Panc1 (cell line): ENCODE measurements around the gene MTR. TPM values are rescaled to one million over a fixed set of nuclear protein-coding genes. Genes with fewer than 3 reads are reported as not detected.

ENCODE experiments used
- ATAC-seq: fragments of 200-7000 bp; cut with Tn5 transposase; 2 replicates; pipeline ENCODE4 v1.9.1; 2020; ENCODE audit warnings: mild to moderate bottlenecking, moderate library complexity
- BruUV-seq: library from RNA; stranded (reverse); fragments of 400-500 nt; replicated peaks from 2 replicates; lab custom pipeline; 2021; lab: Mats Ljungman, UMichigan
- CTCF ChIA-PET: fragments of 300-600 bp; sonication (Branson Sonifier 250); formaldehyde crosslinking; loops from one replicate; lab custom pipeline; 2022; ENCODE audit warnings: antibody characterized with exemption; lab: Charles Lee
- POLR2A ChIA-PET: fragments of 300-600 bp; sonication (Branson Sonifier 250); formaldehyde crosslinking; loops from one replicate; lab custom pipeline; 2022; ENCODE audit warnings: antibody characterized with exemption; lab: Charles Lee
- DNase-seq: peaks from one replicate; pipeline ENCODE4 v3.0.0-alpha.2; 2010; ENCODE audit warnings: low read depth, low spot score
- H3K27ac ChIP-seq: 2 replicates; pipeline ENCODE4 v1.5.1; 2011; ENCODE audit warnings: mild to moderate bottlenecking, low read length, inconsistent platforms
- H3K27me3 ChIP-seq: fragments of 200-500 bp; sonication (Bioruptor generic); 2 replicates; pipeline ENCODE4 v1.6.0; 2014; ENCODE audit warnings: low read length, inconsistent platforms; ENCODE audit not compliant: control insufficient read depth, insufficient read depth
- H3K36me3 ChIP-seq: fragments of 200-500 bp; sonication (Bioruptor generic); 2 replicates; pipeline ENCODE4 v1.5.1; 2014; ENCODE audit warnings: inconsistent platforms, mild to moderate bottlenecking, low read length, moderate library complexity; ENCODE audit not compliant: control insufficient read depth, insufficient read depth
- H3K4me1 ChIP-seq: 2 replicates; pipeline ENCODE4 v1.5.1; 2011; ENCODE audit warnings: inconsistent platforms, mild to moderate bottlenecking, low read length, moderate library complexity; ENCODE audit not compliant: control insufficient read depth, insufficient read depth
- H3K4me3 ChIP-seq, 2 experiments: 2 replicates each; pipeline ENCODE4 v1.5.1; 2011 to 2012; ENCODE audit warnings: low read depth in 2 of 2, low read length in 2 of 2, mild to moderate bottlenecking in 2 of 2, inconsistent platforms in 1 of 2, moderate library complexity in 1 of 2
- H3K9me3 ChIP-seq: fragments of 200-500 bp; sonication (Bioruptor generic); 2 replicates; pipeline ENCODE4 v1.5.1; 2014; ENCODE audit warnings: low read depth, mild to moderate bottlenecking, inconsistent platforms, low read length, moderate library complexity; ENCODE audit not compliant: control insufficient read depth, insufficient read depth
- CTCF ChIP-seq: fragments of 450-650 bp; IDR thresholded peaks from 2 replicates; pipeline ENCODE4 v1.5.1; 2017; ENCODE audit warnings: mild to moderate bottlenecking
- POLR2AphosphoS5 ChIP-seq: IDR thresholded peaks from 2 replicates; pipeline ENCODE4 v1.6.1; 2012; ENCODE audit warnings: mild to moderate bottlenecking, low read depth, low read length, moderate library complexity
- SIN3A ChIP-seq: IDR thresholded peaks from 2 replicates; pipeline ENCODE4 v1.6.1; 2012; ENCODE audit warnings: low read depth, mild to moderate bottlenecking, low read length, moderate library complexity, borderline replicate concordance; ENCODE audit not compliant: insufficient read depth
- TCF7L2 ChIP-seq: IDR thresholded peaks from 2 replicates; pipeline ENCODE4 v1.6.1; 2011; ENCODE audit warnings: mild to moderate bottlenecking, low read depth, low read length, inconsistent platforms
- in situ Hi-C: cut with HindIII; loops from 2 replicates; pipeline ENCODE4 v1.10.0; 2016; ENCODE audit warnings: low sequenced_read_pairs, low pct_unique_long_range_greater_than_20kb
- intact Hi-C: fragments of 100-400 bp; cut with micrococcal nuclease; formaldehyde crosslinking; loops from one replicate; pipeline ENCODE4 v1.10.0; 2022; ENCODE audit not compliant: unreplicated experiment
- total RNA-seq: library from RNA; stranded (reverse); gene quantifications from one replicate; pipeline ENCODE4 v1.2.1, GENCODE V29; 2021; ENCODE audit not compliant: unreplicated experiment
- TF ChIP-seq, protein P1 (sequence below), 2 experiments: IDR thresholded peaks; 2 replicates each; pipeline ENCODE4 v1.6.1; 2011 to 2012; ENCODE audit warnings: low read depth in 2 of 2, control low read depth in 1 of 2, low read length in 1 of 2, mild to moderate bottlenecking in 1 of 2, moderate library complexity in 1 of 2; ENCODE audit not compliant: insufficient read depth in 1 of 2

The MTR gene
- total RNA-seq, 1 experiment from 2014 or later, result 33.7 TPM

GRCh38 chr1:236895665-236896387 lies 100.7 kb downstream of the MTR start:
- POLR2A ChIA-PET, result no interaction called here
- intact Hi-C loops, result no loop called here
- no peak overlapping the region for H3K27ac ChIP-seq
- no peaks in the 10 kb centered on the region for H3K4me1 ChIP-seq
- in situ Hi-C loops, result no loop called here
- no peak for ATAC-seq
- BruUV-seq, result no TSS peak
- H3K9me3 ChIP-seq, result no peaks in the 10 kb centered on the region
- CTCF ChIA-PET, result no interaction called here
- DNase-seq, result no peak
- no peaks in the 10 kb centered on the region for H3K27me3 ChIP-seq
- H3K36me3 ChIP-seq, result no peaks in the 10 kb centered on the region; the same call in 1 of the 2 replicates
- no peak overlapping the region for H3K4me3 ChIP-seq
- TF ChIP-seq SIN3A (no peak), CTCF (no peak), POLR2AphosphoS5 (no peak), TCF7L2 (no peak)
- TF ChIP-seq, protein P1, sequence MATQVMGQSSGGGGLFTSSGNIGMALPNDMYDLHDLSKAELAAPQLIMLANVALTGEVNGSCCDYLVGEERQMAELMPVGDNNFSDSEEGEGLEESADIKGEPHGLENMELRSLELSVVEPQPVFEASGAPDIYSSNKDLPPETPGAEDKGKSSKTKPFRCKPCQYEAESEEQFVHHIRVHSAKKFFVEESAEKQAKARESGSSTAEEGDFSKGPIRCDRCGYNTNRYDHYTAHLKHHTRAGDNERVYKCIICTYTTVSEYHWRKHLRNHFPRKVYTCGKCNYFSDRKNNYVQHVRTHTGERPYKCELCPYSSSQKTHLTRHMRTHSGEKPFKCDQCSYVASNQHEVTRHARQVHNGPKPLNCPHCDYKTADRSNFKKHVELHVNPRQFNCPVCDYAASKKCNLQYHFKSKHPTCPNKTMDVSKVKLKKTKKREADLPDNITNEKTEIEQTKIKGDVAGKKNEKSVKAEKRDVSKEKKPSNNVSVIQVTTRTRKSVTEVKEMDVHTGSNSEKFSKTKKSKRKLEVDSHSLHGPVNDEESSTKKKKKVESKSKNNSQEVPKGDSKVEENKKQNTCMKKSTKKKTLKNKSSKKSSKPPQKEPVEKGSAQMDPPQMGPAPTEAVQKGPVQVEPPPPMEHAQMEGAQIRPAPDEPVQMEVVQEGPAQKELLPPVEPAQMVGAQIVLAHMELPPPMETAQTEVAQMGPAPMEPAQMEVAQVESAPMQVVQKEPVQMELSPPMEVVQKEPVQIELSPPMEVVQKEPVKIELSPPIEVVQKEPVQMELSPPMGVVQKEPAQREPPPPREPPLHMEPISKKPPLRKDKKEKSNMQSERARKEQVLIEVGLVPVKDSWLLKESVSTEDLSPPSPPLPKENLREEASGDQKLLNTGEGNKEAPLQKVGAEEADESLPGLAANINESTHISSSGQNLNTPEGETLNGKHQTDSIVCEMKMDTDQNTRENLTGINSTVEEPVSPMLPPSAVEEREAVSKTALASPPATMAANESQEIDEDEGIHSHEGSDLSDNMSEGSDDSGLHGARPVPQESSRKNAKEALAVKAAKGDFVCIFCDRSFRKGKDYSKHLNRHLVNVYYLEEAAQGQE (IDR thresholded peaks at IDR 0.05; ENCODE audit: insufficient read depth in 1 of 2, low read depth in 2 of 2, low read length in 1 of 2), result no peak

DNA sequence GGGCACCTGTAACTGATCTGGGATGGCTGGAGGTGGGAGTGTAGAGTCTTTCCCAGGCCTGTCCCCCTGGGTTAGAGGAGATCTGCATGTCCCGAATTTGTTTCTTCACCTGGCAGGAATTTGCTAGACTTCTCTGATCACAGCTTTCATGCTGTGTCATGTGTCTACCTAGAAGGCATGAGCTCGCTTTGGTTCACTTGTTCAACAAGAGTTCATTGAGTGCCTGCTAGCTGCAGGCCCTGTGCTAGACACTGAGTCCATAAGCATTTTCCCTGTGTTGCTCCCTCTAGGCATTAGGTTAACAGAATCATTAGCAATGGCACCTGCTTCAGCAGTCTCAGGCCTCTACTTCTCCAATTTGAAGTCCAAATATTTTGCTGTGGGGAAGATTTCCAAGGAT lies 101.6 kb downstream of the MTR start:
- no peak for DNase-seq
- H3K9me3 ChIP-seq, result no peaks in the 10 kb centered on the region
- H3K4me3 ChIP-seq, result no peak overlapping the region
- intact Hi-C loops, result no loop called here
- in situ Hi-C loops, result no loop called here
- CTCF ChIA-PET, result interaction anchor here (0.7 kb wide), 1 partner anchor 65 kb away, joined by 5 read pairs; no protein-coding TSS in a partner anchor
- POLR2A ChIA-PET, result no interaction called here
- H3K4me1 ChIP-seq, result no peaks in the 10 kb centered on the region
- TF ChIP-seq TCF7L2 (no peak), POLR2AphosphoS5 (no peak), CTCF (no peak), SIN3A (no peak)
- TF ChIP-seq, protein P1 (IDR thresholded peaks at IDR 0.05; ENCODE audit: insufficient read depth in 1 of 2, low read depth in 2 of 2, low read length in 1 of 2), result no peak
- BruUV-seq, result no TSS peak
- no peaks in the 10 kb centered on the region; the same call in 1 of the 2 replicates for H3K36me3 ChIP-seq
- H3K27me3 ChIP-seq, result no peaks in the 10 kb centered on the region
- ATAC-seq, result no peak
- H3K27ac ChIP-seq, result no peak overlapping the region
